DMS153 (cell line): ENCODE data around the gene AK5.

Source experiments
- DNase-seq: peaks from one replicate; lab custom pipeline; 2025; lab: John Stamatoyannopoulos, UW

AK5 gene

GRCh38 chr1:77594366-77595112 is 312.7 kb downstream of the AK5 start:
- no peak for DNase-seq

GRCh38 chr1:77597310-77597709 is 315.5 kb downstream of the AK5 start:
- no peak for DNase-seq

GRCh38 chr1:77605246-77606026 is 323.6 kb downstream of the AK5 start:
- no peak for DNase-seq

- DNase-seq, result no peak
Observed at GRCh38 chr1:77608893-77609292, 327.1 kb downstream of the AK5 start.
